Stimulated activated effector memory CD8-positive, alpha-beta T cell treated with anti-CD3 and anti-CD28 coated beads, Interleukin-12 subunit alpha, Interleukin-12 subunit beta, amount 100 ng/mL, for 72 hours (primary cell): ENCODE results near the gene NELFCD.
A peak's percentile ranks its signal among the peaks of the same experiment; 100 is the strongest.
"Not testable (repeated sequence)": the region's sequence is repeated elsewhere in the genome, so short reads cannot be mapped to it uniquely, and the experiment has no call there.

Experiments
- ATAC-seq: fragments of 150-1000 bp; cut with Tn5 transposase; 2 replicates; pipeline ENCODE4 v1.10.0; 2021
- DNase-seq, 2 donors: peaks; one replicate each; pipeline ENCODE4 v3.0.0; 2021 to 2022; ENCODE audit warnings: low spot score in 2 of 2
- H3K27ac Mint-ChIP-seq: one replicate; pipeline ENCODE4 v1.8.0; 2022; ENCODE audit warnings: mild to moderate bottlenecking, mixed read lengths
- H3K36me3 Mint-ChIP-seq: one replicate; pipeline ENCODE4 v1.8.0; 2022; ENCODE audit warnings: mild to moderate bottlenecking, mixed read lengths
- H3K4me1 Mint-ChIP-seq: one replicate; pipeline ENCODE4 v1.8.0; 2022; ENCODE audit warnings: mixed read lengths
- H3K4me3 Mint-ChIP-seq: one replicate; pipeline ENCODE4 v1.8.0; 2022; ENCODE audit warnings: mild to moderate bottlenecking, mixed read lengths
- H3K9me3 Mint-ChIP-seq: one replicate; pipeline ENCODE4 v1.8.0; 2022; ENCODE audit warnings: mixed read lengths

Gene NELFCD

GRCh38 chr20:59032023-59032712 lies 51.1 kb downstream of the NELFCD start, which contains the start of gene ATP5F1E:
ATP5F1E (minus strand) TSS chr20:59032335; CDS start chr20:59032251, 84 bp downstream.
- peak; percentile 91 to 97 for DNase-seq
- Mint-ChIP-seq H3K27ac (peak within 1 kb of the TSS; percentile 92), H3K4me3 (peak within 1 kb of the TSS; percentile 86), H3K4me1 (peaks cover 53% of the 10 kb centered on the region), H3K36me3 (peaks cover 92% of the 10 kb centered on the region), H3K9me3 (no peaks in the 10 kb centered on the region)
- peak; percentile 97 for ATAC-seq

DNA sequence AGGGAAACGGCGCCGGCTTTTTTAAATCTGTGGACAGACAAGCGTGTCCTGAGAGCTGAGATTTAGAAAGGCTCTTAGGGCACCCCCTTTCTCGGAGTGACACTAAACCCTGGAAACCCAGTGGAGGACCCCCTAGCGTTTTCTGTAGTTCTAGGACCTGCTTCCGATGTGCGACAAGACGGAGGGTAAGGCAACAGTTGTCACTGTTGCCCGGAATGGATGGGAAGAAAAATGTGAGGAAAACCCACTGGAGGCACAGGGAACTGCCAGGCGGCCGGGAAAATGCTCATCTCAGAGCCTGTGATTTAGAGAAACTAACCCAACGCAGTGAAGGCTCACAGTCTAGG lies 51.6 kb downstream of the NELFCD start:
- no peaks in the 10 kb centered on the region for H3K9me3 Mint-ChIP-seq
- H3K27ac Mint-ChIP-seq = peak overlapping the region; percentile 92
- H3K4me1 Mint-ChIP-seq = peaks cover 52% of the 10 kb centered on the region
- ATAC-seq = no peak
- H3K4me3 Mint-ChIP-seq = peak overlapping the region; percentile 86
- peaks cover 92% of the 10 kb centered on the region for H3K36me3 Mint-ChIP-seq
- no peak for DNase-seq

DNA sequence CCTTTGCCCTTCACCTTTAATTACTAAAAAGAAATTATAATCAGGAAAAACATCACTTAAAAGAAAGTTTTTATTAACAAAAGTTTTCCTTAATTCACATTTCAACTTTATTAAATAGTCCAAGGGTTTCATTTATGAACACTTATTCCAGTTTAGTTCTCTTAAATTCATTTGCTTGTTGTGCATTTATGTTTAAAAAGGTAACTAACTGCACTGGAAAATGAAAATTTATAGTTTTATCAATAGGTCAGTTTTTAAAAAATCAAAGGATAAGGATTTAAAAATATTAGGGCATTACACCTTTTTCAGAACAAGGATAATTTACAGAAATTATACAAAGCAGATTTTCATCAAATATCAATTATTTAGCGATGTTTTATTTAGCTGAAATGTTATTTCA lies 52.0 kb downstream of the NELFCD start:
- ATAC-seq = no peak
- Mint-ChIP-seq H3K4me1 (peaks cover 50% of the 10 kb centered on the region), H3K36me3 (peaks cover 92% of the 10 kb centered on the region), H3K9me3 (no peaks in the 10 kb centered on the region), H3K27ac (peak overlapping the region; percentile 92), H3K4me3 (peak overlapping the region; percentile 86)
- no peak for DNase-seq

GRCh38 chr20:59033616-59034165 lies 52.6 kb downstream of the NELFCD start:
- Mint-ChIP-seq H3K4me3 (no peak overlapping the region), H3K36me3 (peaks cover 92% of the 10 kb centered on the region), H3K9me3 (no peaks in the 10 kb centered on the region), H3K4me1 (peaks cover 47% of the 10 kb centered on the region), H3K27ac (no peak overlapping the region)
- ATAC-seq (no peak), DNase-seq (peak in 1 of 2 donors; percentile 39)

GRCh38 chr20:59035381-59035780 lies 54.3 kb downstream of the NELFCD start:
- H3K4me3 Mint-ChIP-seq = no peak overlapping the region
- DNase-seq (peak in 1 of 2 donors; percentile 42), ATAC-seq (no peak)
- peaks cover 47% of the 10 kb centered on the region for H3K4me1 Mint-ChIP-seq
- peak overlapping the region; percentile 16 for H3K27ac Mint-ChIP-seq
- H3K36me3 Mint-ChIP-seq = peaks cover 92% of the 10 kb centered on the region
- H3K9me3 Mint-ChIP-seq = no peaks in the 10 kb centered on the region

DNA sequence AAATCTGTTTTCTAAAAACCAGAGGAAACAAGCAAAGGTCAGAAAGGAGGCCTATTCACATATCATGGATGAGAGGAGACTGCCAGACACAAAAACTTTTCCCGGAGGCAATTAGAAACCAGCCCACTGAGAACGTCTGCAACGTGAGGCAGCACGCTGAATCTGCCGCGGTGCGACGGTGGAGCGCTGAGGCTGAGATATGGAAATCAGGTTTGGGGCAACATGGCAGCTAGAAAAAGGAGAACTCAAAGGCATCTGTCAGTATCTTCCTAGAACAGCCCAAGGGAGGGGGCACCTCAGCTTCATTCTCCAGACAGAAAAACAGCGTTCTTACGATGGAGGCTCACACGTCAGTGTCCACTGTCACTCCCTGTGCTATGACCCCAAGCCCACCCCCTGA lies 56.3 kb downstream of the NELFCD start:
- Mint-ChIP-seq H3K36me3 (peaks cover 90% of the 10 kb centered on the region), H3K9me3 (no peaks in the 10 kb centered on the region), H3K4me3 (no peak overlapping the region), H3K4me1 (peaks cover 51% of the 10 kb centered on the region), H3K27ac (peak overlapping the region; percentile 11)
- peak in 1 of 2 donors; percentile 44 for DNase-seq
- no peak for ATAC-seq

- ATAC-seq = no peak
- Mint-ChIP-seq H3K36me3 (peaks cover 82% of the 10 kb centered on the region), H3K9me3 (no peaks in the 10 kb centered on the region), H3K4me1 (peaks cover 57% of the 10 kb centered on the region), H3K4me3 (peak overlapping the region; percentile 71), H3K27ac (peak overlapping the region; percentile 80)
- no peak for DNase-seq
Observed at GRCh38 chr20:59039233-59039632, 58.2 kb downstream of the NELFCD start.

GRCh38 chr20:59040667-59041066 lies 59.6 kb downstream of the NELFCD start:
- H3K27ac Mint-ChIP-seq = peak overlapping the region; percentile 80

DNA sequence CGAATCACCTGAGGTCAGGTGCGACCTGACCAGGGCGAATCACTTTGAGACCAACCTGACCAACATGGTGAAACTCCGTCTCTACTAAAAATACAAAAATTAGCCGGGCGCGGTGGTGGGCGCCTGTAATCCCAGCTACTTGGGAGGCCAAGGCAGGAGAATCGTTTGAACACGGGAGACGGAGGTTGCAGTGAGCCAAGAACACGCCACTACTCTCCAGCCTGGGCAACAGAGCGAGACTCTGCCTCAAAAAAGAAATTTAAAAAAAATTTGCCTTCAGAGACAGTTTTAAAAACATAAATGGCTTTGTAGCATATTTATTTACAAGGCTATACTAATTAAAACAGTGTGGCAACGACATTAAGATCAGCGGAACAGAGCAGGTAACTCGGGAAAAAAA lies 60.4 kb downstream of the NELFCD start:
- not testable (repeated sequence) for H3K9me3 Mint-ChIP-seq, ATAC-seq
- H3K4me1 Mint-ChIP-seq = peaks cover 51% of the 10 kb centered on the region
- peaks cover 59% of the 10 kb centered on the region for H3K36me3 Mint-ChIP-seq
- H3K4me3 Mint-ChIP-seq = peak overlapping the region; percentile 71
- peak overlapping the region; percentile 80 for H3K27ac Mint-ChIP-seq
- peak in 1 of 2 donors; percentile 40 for DNase-seq

More at GRCh38 chr20:59040667-59041066, 59.6 kb downstream of the NELFCD start:
- Mint-ChIP-seq H3K36me3 (peaks cover 68% of the 10 kb centered on the region), H3K9me3 (no peaks in the 10 kb centered on the region), H3K4me3 (peak overlapping the region; percentile 71), H3K4me1 (peaks cover 52% of the 10 kb centered on the region)
- ATAC-seq (no peak), DNase-seq (peak in 1 of 2 donors; percentile 36)

DNA sequence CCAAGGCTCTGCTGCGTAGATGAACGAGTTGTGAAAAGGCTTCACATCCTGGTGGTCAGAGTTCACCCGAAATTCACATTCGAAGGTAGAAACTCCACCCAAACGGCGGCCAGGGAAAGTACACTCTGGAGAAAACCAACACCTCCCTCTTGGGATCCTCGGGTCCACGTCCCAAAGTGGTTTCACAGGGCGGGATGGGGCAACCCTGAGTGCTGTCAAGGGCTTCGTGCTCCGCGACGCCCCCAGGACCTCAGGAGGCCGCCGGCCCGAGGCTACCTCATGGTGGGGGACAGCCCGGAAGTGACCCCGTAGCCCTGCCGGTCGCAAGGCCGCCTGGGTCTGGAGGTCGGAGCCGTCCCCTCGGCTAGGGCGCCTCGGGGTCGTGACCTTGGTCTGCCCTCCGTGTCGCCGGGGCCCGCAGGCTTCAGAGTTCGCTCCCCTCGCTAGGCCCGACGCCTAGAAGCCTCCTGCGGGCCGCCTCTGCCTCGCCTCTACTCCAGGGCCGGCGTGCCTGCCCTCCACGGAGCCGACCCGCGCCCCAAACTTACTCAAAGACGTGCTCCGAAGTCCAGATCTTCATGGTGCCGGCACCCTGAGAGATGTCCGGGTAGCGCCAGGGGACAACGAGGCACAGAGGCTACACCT lies 61.2 kb downstream of the NELFCD start, which contains the start of gene PRELID3B:
Gene PRELID3B, minus strand, starts transcription at position 636 of the 645 bp plus-strand sequence. Its CDS starts 56 bp downstream, at position 580.
- H3K9me3 Mint-ChIP-seq = no peaks in the 10 kb centered on the region
- peaks cover 44% of the 10 kb centered on the region for H3K4me1 Mint-ChIP-seq
- DNase-seq = peak in 1 of 2 donors; percentile 76

GRCh38 chr20:59042796-59043631 lies 62.0 kb downstream of the NELFCD start:
- ATAC-seq (peak; percentile 97), DNase-seq (peak; percentile 96 to 97)
- Mint-ChIP-seq H3K4me1 (peaks cover 45% of the 10 kb centered on the region), H3K27ac (peak overlapping the region; percentile 93), H3K36me3 (peaks cover 44% of the 10 kb centered on the region), H3K9me3 (no peaks in the 10 kb centered on the region), H3K4me3 (peak overlapping the region; percentile 71)

More for the DNA sequence above, 61.2 kb downstream of the NELFCD start, which contains the start of gene PRELID3B:
- Mint-ChIP-seq H3K4me3 (peak within 1 kb of the TSS; percentile 71), H3K27ac (peak within 1 kb of the TSS; percentile 93), H3K36me3 (peaks cover 52% of the 10 kb centered on the region)
- peak; percentile 57 for ATAC-seq

DNA sequence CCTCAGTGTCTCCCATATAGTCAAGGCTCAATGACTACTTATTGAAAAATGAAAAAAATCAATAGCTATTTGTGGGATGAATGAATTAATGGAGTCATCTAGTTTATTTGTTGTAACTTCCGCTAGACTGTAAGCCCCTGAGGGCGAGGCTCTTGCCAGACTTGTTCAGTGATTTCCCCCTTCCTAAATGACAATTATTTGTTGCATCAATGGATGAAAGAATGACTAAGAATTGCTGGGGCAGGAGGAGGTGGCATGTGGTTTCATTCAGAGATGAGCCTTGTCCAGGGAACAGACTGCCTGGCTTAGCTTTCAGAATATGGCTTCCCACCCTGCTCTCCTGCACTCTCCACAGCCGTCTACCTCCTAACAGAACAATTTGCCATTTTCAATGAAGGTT lies 62.6 kb downstream of the NELFCD start:
- DNase-seq = peak in 1 of 2 donors; percentile 49
- ATAC-seq = no peak
- H3K4me1 Mint-ChIP-seq = peaks cover 49% of the 10 kb centered on the region
- H3K9me3 Mint-ChIP-seq = no peaks in the 10 kb centered on the region
- peak overlapping the region; percentile 71 for H3K4me3 Mint-ChIP-seq
- peak overlapping the region; percentile 93 for H3K27ac Mint-ChIP-seq
- peaks cover 37% of the 10 kb centered on the region for H3K36me3 Mint-ChIP-seq

GRCh38 chr20:59044295-59044694 lies 63.2 kb downstream of the NELFCD start:
- Mint-ChIP-seq H3K4me1 (peaks cover 43% of the 10 kb centered on the region), H3K36me3 (peaks cover 31% of the 10 kb centered on the region), H3K4me3 (no peak overlapping the region), H3K9me3 (no peaks in the 10 kb centered on the region), H3K27ac (peak overlapping the region; percentile 93)
- DNase-seq (peak in 1 of 2 donors; percentile 38), ATAC-seq (no peak)
